ENCODE data around the gene PAK5.

Gene PAK5

GRCh38 chr20:9613871-9614270 is 225.0 kb downstream of the PAK5 start:
- DNase-seq = no peak

- DNase-seq = no peak
Observed at GRCh38 chr20:9611921-9612320, 227.0 kb downstream of the PAK5 start.

- DNase-seq = no peak
Observed at GRCh38 chr20:9610665-9611064, 228.2 kb downstream of the PAK5 start.

- DNase-seq = no peak
Observed at GRCh38 chr20:9609887-9610502, 228.9 kb downstream of the PAK5 start.

- no peak for DNase-seq
Observed at GRCh38 chr20:9608639-9609340, 230.1 kb downstream of the PAK5 start.

GRCh38 chr20:9602847-9603183 is 236.1 kb downstream of the PAK5 start:
- DNase-seq = no peak

GRCh38 chr20:9600562-9600961 is 238.3 kb downstream of the PAK5 start:
- no peak for DNase-seq

GRCh38 chr20:9597547-9597946 is 241.3 kb downstream of the PAK5 start:
- no peak for DNase-seq

GRCh38 chr20:9595763-9596162 is 243.1 kb downstream of the PAK5 start:
- no peak for DNase-seq

- DNase-seq = no peak
Observed at GRCh38 chr20:9594284-9594875, 244.5 kb downstream of the PAK5 start.

- no peak for DNase-seq
Observed at GRCh38 chr20:9592419-9592818, 246.5 kb downstream of the PAK5 start.

GRCh38 chr20:9591080-9591479 is 247.8 kb downstream of the PAK5 start:
- no peak for DNase-seq

GRCh38 chr20:9590189-9590588 is 248.7 kb downstream of the PAK5 start:
- DNase-seq = no peak

- no peak for DNase-seq
Observed at GRCh38 chr20:9588706-9589105, 250.2 kb downstream of the PAK5 start.

GRCh38 chr20:9583151-9583550 is 255.7 kb downstream of the PAK5 start:
- no peak for DNase-seq

- DNase-seq = no peak
Observed at GRCh38 chr20:9582137-9582536, 256.7 kb downstream of the PAK5 start.

GRCh38 chr20:9581509-9581908 is 257.4 kb downstream of the PAK5 start:
- DNase-seq = no peak

- no peak for DNase-seq
Observed at GRCh38 chr20:9578594-9578993, 260.3 kb downstream of the PAK5 start.

GRCh38 chr20:9577397-9577796 is 261.5 kb downstream of the PAK5 start:
- no peak for DNase-seq

- DNase-seq = no peak
Observed at GRCh38 chr20:9576695-9577094, 262.2 kb downstream of the PAK5 start.

- no peak for DNase-seq
Observed at GRCh38 chr20:9575836-9576235, 263.0 kb downstream of the PAK5 start.

- DNase-seq = no peak
Observed at GRCh38 chr20:9574776-9575175, 264.1 kb downstream of the PAK5 start.

GRCh38 chr20:9574181-9574580 is 264.7 kb downstream of the PAK5 start:
- DNase-seq = no peak

GRCh38 chr20:9573335-9574151 is 265.3 kb downstream of the PAK5 start:
- no peak for DNase-seq
